ENCODE measurements around the gene HNRNPA3.
"Not testable (repeated sequence)": the region's sequence is repeated elsewhere in the genome, so short reads cannot be mapped to it uniquely, and the experiment has no call there.

The HNRNPA3 gene

DNA sequence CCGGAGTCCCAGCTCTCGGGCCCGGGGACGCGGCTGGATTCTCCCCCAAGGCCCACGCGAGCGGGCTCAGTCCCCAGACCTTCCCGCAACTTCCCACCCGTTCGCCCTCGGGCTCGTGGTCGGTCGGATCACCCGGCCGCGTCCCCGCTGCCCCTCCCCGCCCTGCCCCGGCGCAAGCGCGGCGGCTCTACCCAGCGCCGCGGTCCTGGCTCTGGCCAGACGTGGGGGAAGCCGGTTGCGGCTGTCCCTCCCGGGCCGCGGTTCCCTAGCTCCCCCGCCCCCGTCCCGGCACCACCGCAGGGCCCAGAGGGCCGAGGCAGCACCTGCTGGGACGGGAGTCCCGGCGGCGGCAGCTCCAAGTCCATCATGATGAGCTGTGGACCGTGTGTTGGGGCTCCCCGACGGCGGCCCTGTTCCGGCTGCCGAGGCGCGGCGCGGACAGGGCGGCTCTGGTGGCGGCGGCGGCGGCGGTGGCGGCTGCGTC, 51.7 kb downstream of the HNRNPA3 start:
- DNase-seq, result no peak
- intact Hi-C loops (cut with DNase I; ENCODE audit: low total_unique reads), result loop anchor here (2.0 to 5.0 kb wide), 3 partner anchors 51 to 97 kb away; partner anchors contain the start of gene HNRNPA3
- Histone ChIP-seq H3K27me3 (no peaks in the 10 kb centered on the region), H3K36me3 (no peaks in the 10 kb centered on the region), H3K4me1 (peaks cover 0 to 47% (median 24%) of the 10 kb centered on the region in 4 donors), H3K27ac (peak overlapping the region; percentile 99 to 100), H3K4me3 (peak overlapping the region; percentile 70 to 99), H3K9me3 (no peaks in the 10 kb centered on the region)
- TF ChIP-seq, protein P1, sequence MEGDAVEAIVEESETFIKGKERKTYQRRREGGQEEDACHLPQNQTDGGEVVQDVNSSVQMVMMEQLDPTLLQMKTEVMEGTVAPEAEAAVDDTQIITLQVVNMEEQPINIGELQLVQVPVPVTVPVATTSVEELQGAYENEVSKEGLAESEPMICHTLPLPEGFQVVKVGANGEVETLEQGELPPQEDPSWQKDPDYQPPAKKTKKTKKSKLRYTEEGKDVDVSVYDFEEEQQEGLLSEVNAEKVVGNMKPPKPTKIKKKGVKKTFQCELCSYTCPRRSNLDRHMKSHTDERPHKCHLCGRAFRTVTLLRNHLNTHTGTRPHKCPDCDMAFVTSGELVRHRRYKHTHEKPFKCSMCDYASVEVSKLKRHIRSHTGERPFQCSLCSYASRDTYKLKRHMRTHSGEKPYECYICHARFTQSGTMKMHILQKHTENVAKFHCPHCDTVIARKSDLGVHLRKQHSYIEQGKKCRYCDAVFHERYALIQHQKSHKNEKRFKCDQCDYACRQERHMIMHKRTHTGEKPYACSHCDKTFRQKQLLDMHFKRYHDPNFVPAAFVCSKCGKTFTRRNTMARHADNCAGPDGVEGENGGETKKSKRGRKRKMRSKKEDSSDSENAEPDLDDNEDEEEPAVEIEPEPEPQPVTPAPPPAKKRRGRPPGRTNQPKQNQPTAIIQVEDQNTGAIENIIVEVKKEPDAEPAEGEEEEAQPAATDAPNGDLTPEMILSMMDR (IDR thresholded peaks at IDR 0.05), result no peak

DNA sequence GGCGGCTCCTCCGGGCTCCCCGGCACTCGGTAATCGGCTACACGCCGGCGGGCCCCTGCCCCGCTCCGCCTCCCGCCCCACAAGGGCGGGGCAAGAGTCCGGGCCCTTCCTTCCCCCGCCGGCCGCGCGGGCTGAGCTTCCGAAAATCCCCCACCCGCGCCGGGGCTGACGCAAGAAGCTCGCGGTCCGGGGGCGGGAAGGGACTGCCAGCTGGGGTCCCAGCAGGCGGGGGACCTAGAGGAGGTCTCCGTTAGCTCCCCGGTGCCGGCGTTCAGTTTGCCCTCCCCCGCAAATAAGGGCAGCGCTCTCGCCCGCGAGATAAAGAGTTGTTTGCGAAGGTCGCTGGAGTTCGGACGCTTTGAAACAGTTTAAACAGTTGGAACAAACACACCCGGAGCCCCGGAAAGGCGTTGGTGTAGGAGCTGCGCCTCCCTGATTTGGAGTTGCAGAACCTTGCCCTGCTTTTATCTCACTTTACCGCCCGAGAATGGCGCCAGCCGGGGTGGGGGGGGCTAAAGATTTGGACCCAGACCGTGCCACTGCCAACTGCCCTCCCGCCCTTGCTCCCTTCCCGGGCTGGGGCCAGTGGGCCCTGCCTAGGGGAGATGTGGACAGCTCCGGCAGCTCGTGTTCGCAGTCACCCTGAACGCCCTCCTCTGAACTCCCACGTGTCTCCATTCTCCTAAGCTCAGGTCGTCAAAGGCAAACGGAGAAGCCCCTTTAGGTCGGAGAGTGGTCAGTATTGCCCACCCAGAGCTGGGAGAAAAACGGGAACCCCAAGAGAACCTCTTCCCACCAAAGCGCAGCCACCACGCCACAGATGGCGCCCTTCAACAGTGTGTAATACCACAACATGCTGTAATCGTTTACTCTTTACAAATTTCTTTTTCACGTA, 52.3 kb downstream of the HNRNPA3 start, which contains the start of gene NFE2L2:
Gene NFE2L2 (minus strand): TSS at position 35 of the 895 bp plus-strand sequence. CDS start 151 bp downstream, outside the sequence.
- H3K27me3 ChIP-seq, result no peaks in the 10 kb centered on the region
- H3K4me3 ChIP-seq, result peak within 1 kb of the TSS; percentile 70 to 99
- peak; percentile 89 to 97 for DNase-seq
- H3K27ac ChIP-seq, result peak within 1 kb of the TSS; percentile 99 to 100
- TF ChIP-seq, protein P1 (IDR thresholded peaks at IDR 0.05), result peak in 1 of 2 experiments; percentile 18
- H3K36me3 ChIP-seq, result no peaks in the 10 kb centered on the region
- intact Hi-C loops (cut with DNase I; ENCODE audit: low total_unique reads), result loop anchor here (2.0 to 5.0 kb wide), 3 partner anchors 52 to 98 kb away; partner anchors contain the start of gene HNRNPA3
- H3K9me3 ChIP-seq, result no peaks in the 10 kb centered on the region
- peaks cover 0 to 40% (median 17%) of the 10 kb centered on the region in 4 donors for H3K4me1 ChIP-seq

GRCh38 chr2:177265824-177266817, 53.5 kb downstream of the HNRNPA3 start:
- intact Hi-C loops (cut with DNase I; ENCODE audit: low total_unique reads), result loop anchor here (2.0 kb wide), 1 partner anchor 53 kb away; the partner anchor contains the start of gene HNRNPA3
- H3K27me3 ChIP-seq, result no peaks in the 10 kb centered on the region
- H3K36me3 ChIP-seq, result no peaks in the 10 kb centered on the region
- no peaks in the 10 kb centered on the region for H3K9me3 ChIP-seq
- H3K27ac ChIP-seq, result peak overlapping the region; percentile 99 to 100
- TF ChIP-seq, protein P1 (IDR thresholded peaks at IDR 0.05), result no peak
- peaks cover 0 to 28% (median 12%) of the 10 kb centered on the region in 4 donors for H3K4me1 ChIP-seq
- no peak for DNase-seq
- H3K4me3 ChIP-seq, result peak overlapping the region; percentile 70 to 99

- intact Hi-C loops (cut with DNase I; ENCODE audit: low total_unique reads); H3K9me3 ChIP-seq; H3K27me3 ChIP-seq; DNase-seq; H3K4me3 ChIP-seq; H3K36me3 ChIP-seq: not testable (repeated sequence)
- peaks cover 0 to 20% (median 11%) of the 10 kb centered on the region in 4 donors for H3K4me1 ChIP-seq
- H3K27ac ChIP-seq, result peak overlapping the region in 1 of 2 donors; percentile 100
These were observed 54.4 kb downstream of the HNRNPA3 start for GRCh38 chr2:177266955-177267354.

DNA sequence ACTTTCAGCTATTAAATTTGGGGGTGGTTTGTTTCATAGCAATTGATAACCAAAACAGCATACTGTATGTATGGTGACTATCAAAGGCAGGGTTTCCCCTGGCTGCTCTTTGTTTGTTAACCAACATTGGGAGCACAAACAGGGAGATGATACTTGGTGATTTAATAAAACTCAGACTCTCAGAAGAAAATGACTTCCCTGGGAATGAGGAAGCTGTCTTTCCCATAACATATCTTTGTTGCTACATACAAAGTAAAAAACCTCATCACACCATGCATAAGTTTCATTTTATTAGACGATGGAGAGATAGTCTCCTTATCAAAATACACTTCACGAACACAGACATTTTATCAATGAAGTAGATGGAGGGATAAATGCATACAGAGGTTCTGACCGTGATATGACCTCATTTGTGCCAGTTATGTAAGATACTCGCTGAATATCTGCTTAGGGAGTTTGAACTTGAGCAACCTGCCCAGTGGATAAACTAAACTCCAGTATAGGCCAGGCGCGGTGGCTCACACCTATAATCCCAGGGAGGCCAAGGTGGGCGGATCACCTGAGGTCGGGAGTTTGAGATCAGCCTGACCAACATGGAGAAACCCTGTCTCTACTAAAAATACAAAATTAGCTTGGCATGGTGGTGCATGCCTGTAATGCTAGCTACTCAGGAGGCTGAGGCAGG, 55.7 kb downstream of the HNRNPA3 start:
- no peak overlapping the region for H3K27ac ChIP-seq
- intact Hi-C loops (cut with DNase I; ENCODE audit: low total_unique reads), result no loop called here

More for the DNA sequence above, 55.7 kb downstream of the HNRNPA3 start:
- Histone ChIP-seq H3K4me1 (peaks cover 0 to 19% (median 11%) of the 10 kb centered on the region in 4 donors), H3K36me3 (no peaks in the 10 kb centered on the region), H3K4me3 (no peak overlapping the region), H3K9me3 (no peaks in the 10 kb centered on the region), H3K27me3 (no peaks in the 10 kb centered on the region)
- DNase-seq, result no peak
- TF ChIP-seq, protein P1 (IDR thresholded peaks at IDR 0.05), result no peak

Measured in tibial artery (tissue), 4 donors.